Central memory CD8-positive, alpha-beta T cell (primary cell): ENCODE results near the gene TMEM200B.

Experiments
- ATAC-seq: fragments of 150-1000 bp; cut with Tn5 transposase; replicated peaks from 2 replicates; pipeline ENCODE4 v1.10.0; 2022; ENCODE audit warnings: mild to moderate bottlenecking, moderate FRiP score, moderate number of reproducible peaks; ENCODE audit not compliant: poor library complexity, severe bottlenecking; ENCODE audit errors: extremely low read depth
- DNase-seq, 2 donors: peaks; one replicate each; pipeline ENCODE4 v3.0.0; 2021; ENCODE audit warnings: low spot score in 2 of 2
- H3K27ac Mint-ChIP-seq: one replicate; pipeline ENCODE4 v1.8.0; 2022; ENCODE audit warnings: low read depth, mild to moderate bottlenecking, moderate library complexity, mixed read lengths
- H3K27me3 Mint-ChIP-seq: one replicate; pipeline ENCODE4 v1.8.0; 2022; ENCODE audit warnings: mixed read lengths
- H3K36me3 Mint-ChIP-seq: one replicate; pipeline ENCODE4 v1.8.0; 2022; ENCODE audit warnings: mild to moderate bottlenecking, moderate library complexity, mixed read lengths; ENCODE audit not compliant: insufficient read depth
- H3K4me1 Mint-ChIP-seq: one replicate; pipeline ENCODE4 v1.8.0; 2022; ENCODE audit warnings: mixed read lengths
- H3K4me3 Mint-ChIP-seq: one replicate; pipeline ENCODE4 v1.8.0; 2022; ENCODE audit warnings: mild to moderate bottlenecking, moderate library complexity, mixed read lengths
- H3K9me3 Mint-ChIP-seq: one replicate; pipeline ENCODE4 v1.8.0; 2022; ENCODE audit warnings: mixed read lengths

TMEM200B gene

GRCh38 chr1:29123887-29124365 is at the start of gene TMEM200B:
Gene TMEM200B (minus strand): TSS chr1:29123903. CDS start chr1:29121828, 2,075 bp downstream.
- Mint-ChIP-seq H3K27me3 (peaks cover 15% of the 10 kb centered on the region), H3K9me3 (no peaks in the 10 kb centered on the region), H3K4me1 (peaks cover 19% of the 10 kb centered on the region), H3K36me3 (peaks cover 22% of the 10 kb centered on the region), H3K4me3 (peak within 1 kb of the TSS; percentile 81), H3K27ac (no peak within 1 kb of the TSS)
- no peak for ATAC-seq
- no peak for DNase-seq

DNA sequence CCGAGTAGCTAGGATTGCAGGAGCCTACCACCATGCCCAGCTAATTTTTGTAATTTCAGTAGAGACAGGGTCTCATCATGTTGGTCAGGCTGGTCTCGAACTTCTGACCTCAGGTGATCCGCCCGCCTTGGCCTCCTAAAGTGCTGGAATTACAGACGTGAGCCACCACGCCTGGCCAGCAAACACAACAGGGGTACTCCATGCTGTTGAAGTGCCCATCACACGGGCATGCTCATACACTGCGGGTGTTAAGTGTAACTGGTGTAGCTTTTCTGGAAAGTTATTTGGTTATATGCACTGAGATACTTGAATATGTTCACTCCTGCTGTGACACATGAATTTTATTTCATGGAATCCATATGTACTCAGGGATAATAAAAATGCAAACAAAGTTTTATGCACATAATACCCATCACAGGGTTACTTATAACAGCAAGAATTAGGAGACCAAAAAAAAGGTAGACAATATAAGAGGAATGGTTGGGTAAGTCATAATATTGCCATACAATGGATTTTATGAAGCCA is 48.8 kb upstream of the TMEM200B start:
- Mint-ChIP-seq H3K9me3 (no peaks in the 10 kb centered on the region), H3K27ac (no peak overlapping the region), H3K27me3 (no peaks in the 10 kb centered on the region), H3K4me1 (peaks cover 61% of the 10 kb centered on the region), H3K4me3 (peak overlapping the region; percentile 13), H3K36me3 (peaks cover 20% of the 10 kb centered on the region)
- ATAC-seq (no peak), DNase-seq (no peak)

GRCh38 chr1:29171521-29171920 is 47.8 kb upstream of the TMEM200B start:
- no peak for ATAC-seq
- Mint-ChIP-seq H3K27ac (no peak overlapping the region), H3K4me3 (peak overlapping the region; percentile 61), H3K27me3 (no peaks in the 10 kb centered on the region), H3K36me3 (peaks cover 26% of the 10 kb centered on the region), H3K9me3 (no peaks in the 10 kb centered on the region), H3K4me1 (peaks cover 63% of the 10 kb centered on the region)
- DNase-seq, result no peak

DNA sequence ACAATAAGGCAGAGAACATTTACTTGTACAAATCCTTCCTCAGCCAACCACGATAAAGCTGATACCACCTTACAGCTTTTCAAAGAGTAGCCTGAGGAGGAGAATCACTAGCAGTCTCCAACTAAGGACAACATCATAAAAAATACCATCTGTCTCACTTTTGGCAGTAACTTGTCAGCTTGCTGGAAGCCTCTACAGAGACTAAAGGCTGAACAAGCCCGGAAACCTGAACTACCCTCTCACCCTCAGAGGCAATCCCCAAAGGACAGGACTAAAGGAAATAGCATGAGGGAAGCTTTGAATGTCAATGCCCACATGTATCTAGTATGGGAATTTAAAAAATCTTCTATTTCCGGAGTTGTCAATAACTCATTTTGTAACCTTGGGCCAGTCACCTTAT is 47.4 kb upstream of the TMEM200B start:
- no peaks in the 10 kb centered on the region for H3K9me3 Mint-ChIP-seq
- peaks cover 65% of the 10 kb centered on the region for H3K4me1 Mint-ChIP-seq
- H3K4me3 Mint-ChIP-seq, result peak overlapping the region; percentile 61
- no peaks in the 10 kb centered on the region for H3K27me3 Mint-ChIP-seq
- peaks cover 28% of the 10 kb centered on the region for H3K36me3 Mint-ChIP-seq
- ATAC-seq (no peak), DNase-seq (no peak)
- H3K27ac Mint-ChIP-seq, result peak overlapping the region; percentile 78

DNA sequence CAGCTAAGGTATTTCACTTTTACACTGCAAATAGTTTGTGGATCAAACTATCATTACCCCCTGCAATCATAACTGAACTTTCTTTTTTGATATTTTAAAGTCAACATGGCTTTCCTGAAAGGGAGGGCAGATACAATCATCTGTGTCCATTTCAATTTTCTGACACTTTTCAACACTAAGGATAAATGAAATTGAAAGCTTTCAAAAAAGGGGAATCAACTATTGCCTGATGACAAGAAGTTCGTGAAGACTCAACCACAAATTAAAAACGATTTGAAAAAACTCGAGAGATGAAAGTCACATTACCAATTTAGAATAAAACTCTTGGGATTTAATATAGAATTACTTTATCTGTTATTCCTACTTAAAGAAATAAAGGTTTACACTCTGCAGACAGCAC is 46.3 kb upstream of the TMEM200B start:
- ATAC-seq (no peak), DNase-seq (no peak)
- peak overlapping the region; percentile 78 for H3K27ac Mint-ChIP-seq
- no peaks in the 10 kb centered on the region for H3K9me3 Mint-ChIP-seq
- peak overlapping the region; percentile 18 for H3K4me3 Mint-ChIP-seq
- no peaks in the 10 kb centered on the region for H3K27me3 Mint-ChIP-seq
- peaks cover 38% of the 10 kb centered on the region for H3K36me3 Mint-ChIP-seq
- H3K4me1 Mint-ChIP-seq, result peaks cover 73% of the 10 kb centered on the region

GRCh38 chr1:29167904-29168303 is 44.2 kb upstream of the TMEM200B start:
- ATAC-seq (no peak), DNase-seq (no peak)
- Mint-ChIP-seq H3K9me3 (no peaks in the 10 kb centered on the region), H3K27ac (peak overlapping the region; percentile 38), H3K4me3 (no peak overlapping the region), H3K36me3 (peaks cover 40% of the 10 kb centered on the region), H3K27me3 (no peaks in the 10 kb centered on the region), H3K4me1 (peaks cover 76% of the 10 kb centered on the region)

GRCh38 chr1:29166291-29166878 is 42.7 kb upstream of the TMEM200B start:
- no peak for DNase-seq
- Mint-ChIP-seq H3K4me3 (no peak overlapping the region), H3K36me3 (peaks cover 36% of the 10 kb centered on the region), H3K27me3 (no peaks in the 10 kb centered on the region), H3K4me1 (peaks cover 70% of the 10 kb centered on the region), H3K27ac (no peak overlapping the region), H3K9me3 (no peaks in the 10 kb centered on the region)
- no peak for ATAC-seq

- Mint-ChIP-seq H3K4me1 (peaks cover 52% of the 10 kb centered on the region), H3K4me3 (no peak overlapping the region), H3K27ac (peak overlapping the region; percentile 55), H3K27me3 (no peaks in the 10 kb centered on the region), H3K36me3 (peaks cover 42% of the 10 kb centered on the region), H3K9me3 (no peaks in the 10 kb centered on the region)
- ATAC-seq (no peak), DNase-seq (no peak)
These were observed 40.9 kb upstream of the TMEM200B start for GRCh38 chr1:29164588-29164987.

DNA sequence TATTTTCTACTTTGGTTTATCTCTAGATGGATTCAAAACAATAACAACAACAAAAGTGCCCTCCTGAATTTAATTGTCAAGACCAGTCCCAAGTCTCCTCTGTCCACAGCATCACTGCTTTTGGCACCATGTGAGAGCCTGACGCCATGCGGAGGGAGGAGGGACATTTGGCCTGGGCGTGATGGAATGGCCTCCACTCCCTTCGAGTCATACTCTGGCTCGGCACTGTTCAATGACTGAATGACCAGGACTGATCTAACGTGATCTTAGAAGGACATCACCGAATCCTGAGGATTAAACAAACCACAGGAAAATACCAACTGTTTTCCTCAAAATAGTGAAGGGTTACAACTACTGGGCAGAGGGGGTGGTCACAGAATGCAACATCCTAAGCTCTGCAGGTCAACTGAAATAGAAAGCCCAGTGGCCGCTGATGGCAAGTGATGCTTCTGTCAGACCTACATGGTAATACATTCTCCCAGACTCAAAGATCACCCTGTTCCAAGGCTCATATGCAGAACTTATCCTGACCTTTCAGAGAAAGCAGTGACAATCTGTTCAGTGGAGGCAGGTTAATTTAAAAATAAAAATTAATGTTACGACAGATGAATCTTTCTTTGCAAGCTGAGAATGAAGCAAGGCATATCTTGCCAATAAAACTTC is 38.9 kb upstream of the TMEM200B start:
- DNase-seq (no peak), ATAC-seq (no peak)
- Mint-ChIP-seq H3K4me1 (peaks cover 37% of the 10 kb centered on the region), H3K27me3 (no peaks in the 10 kb centered on the region), H3K27ac (no peak overlapping the region), H3K9me3 (no peaks in the 10 kb centered on the region), H3K36me3 (peaks cover 53% of the 10 kb centered on the region), H3K4me3 (no peak overlapping the region)

GRCh38 chr1:29162025-29162424 is 38.3 kb upstream of the TMEM200B start:
- peak overlapping the region; percentile 38 for H3K27ac Mint-ChIP-seq
- no peak for ATAC-seq
- H3K36me3 Mint-ChIP-seq, result peaks cover 51% of the 10 kb centered on the region

GRCh38 chr1:29159773-29160172 is 36.1 kb upstream of the TMEM200B start:
- H3K36me3 Mint-ChIP-seq, result peaks cover 50% of the 10 kb centered on the region
- ATAC-seq (no peak), DNase-seq (no peak)
- H3K27ac Mint-ChIP-seq, result no peak overlapping the region
- H3K27me3 Mint-ChIP-seq, result no peaks in the 10 kb centered on the region
- peaks cover 13% of the 10 kb centered on the region for H3K4me1 Mint-ChIP-seq
- no peaks in the 10 kb centered on the region for H3K9me3 Mint-ChIP-seq
- no peak overlapping the region for H3K4me3 Mint-ChIP-seq

More at GRCh38 chr1:29162025-29162424, 38.3 kb upstream of the TMEM200B start:
- Mint-ChIP-seq H3K27me3 (no peaks in the 10 kb centered on the region), H3K4me1 (peaks cover 33% of the 10 kb centered on the region), H3K4me3 (no peak overlapping the region), H3K9me3 (no peaks in the 10 kb centered on the region)
- no peak for DNase-seq

GRCh38 chr1:29157269-29157601 is 33.5 kb upstream of the TMEM200B start:
- Mint-ChIP-seq H3K4me1 (peaks cover 5% of the 10 kb centered on the region), H3K27me3 (no peaks in the 10 kb centered on the region), H3K36me3 (peaks cover 72% of the 10 kb centered on the region), H3K27ac (no peak overlapping the region), H3K4me3 (no peak overlapping the region), H3K9me3 (no peaks in the 10 kb centered on the region)
- DNase-seq, result no peak
- no peak for ATAC-seq
